Activated CD4-positive, CD25-positive, alpha-beta regulatory T cell treated with anti-CD3 and anti-CD28 coated beads, Interleukin-2, amount 50 U/mL, for 24 hours (primary cell): ENCODE measurements around the gene PM20D1.
"Not testable (repeated sequence)": the region's sequence is repeated elsewhere in the genome, so short reads cannot be mapped to it uniquely, and the experiment has no call there.

ENCODE experiments used
- ATAC-seq, 2 donors: fragments of 150-1000 bp; cut with Tn5 transposase; one replicate each; pipeline ENCODE4 v1.10.0; 2021; ENCODE audit warnings: mild to moderate bottlenecking in 1 of 2, moderate library complexity in 1 of 2

The PM20D1 gene

GRCh38 chr1:205849619-205850355 lies at the start of gene PM20D1:
TSS of gene PM20D1 (minus strand) at chr1:205850132. CDS start at chr1:205850072, 60 bp downstream.
- peak; percentile 98 to 99 for ATAC-seq

GRCh38 chr1:205896351-205896750 lies 46.4 kb upstream of the PM20D1 start:
- no peak for ATAC-seq

GRCh38 chr1:205894119-205894518 lies 44.2 kb upstream of the PM20D1 start:
- not testable (repeated sequence) for ATAC-seq

GRCh38 chr1:205892175-205892574 lies 42.2 kb upstream of the PM20D1 start:
- not testable (repeated sequence) for ATAC-seq

- not testable (repeated sequence) for ATAC-seq
Measured at GRCh38 chr1:205891481-205891880, 41.5 kb upstream of the PM20D1 start.

- not testable (repeated sequence) for ATAC-seq
Measured at GRCh38 chr1:205890631-205891030, 40.7 kb upstream of the PM20D1 start.

- not testable (repeated sequence) for ATAC-seq
Measured at GRCh38 chr1:205889706-205890105, 39.8 kb upstream of the PM20D1 start.

GRCh38 chr1:205889006-205889405 lies 39.1 kb upstream of the PM20D1 start:
- ATAC-seq, result not testable (repeated sequence)

- no peak for ATAC-seq
Measured at GRCh38 chr1:205883792-205884191, 33.9 kb upstream of the PM20D1 start.

- no peak for ATAC-seq
Measured at GRCh38 chr1:205880923-205881322, 31.0 kb upstream of the PM20D1 start.

GRCh38 chr1:205879974-205880373 lies 30.0 kb upstream of the PM20D1 start:
- no peak for ATAC-seq

- ATAC-seq, result no peak
Measured at GRCh38 chr1:205878026-205878425, 28.1 kb upstream of the PM20D1 start.

GRCh38 chr1:205873148-205873547 lies 23.2 kb upstream of the PM20D1 start:
- ATAC-seq, result not testable (repeated sequence)

- no peak for ATAC-seq
Measured at GRCh38 chr1:205870236-205870635, 20.3 kb upstream of the PM20D1 start.

GRCh38 chr1:205861540-205861939 lies 11.6 kb upstream of the PM20D1 start:
- no peak for ATAC-seq

GRCh38 chr1:205858141-205858961 lies 8.4 kb upstream of the PM20D1 start:
- ATAC-seq, result no peak

GRCh38 chr1:205857501-205857900 lies 7.6 kb upstream of the PM20D1 start:
- not testable (repeated sequence) for ATAC-seq

- ATAC-seq, result no peak
Measured at GRCh38 chr1:205856433-205856832, 6.5 kb upstream of the PM20D1 start.

GRCh38 chr1:205852969-205853368 lies 3.0 kb upstream of the PM20D1 start:
- ATAC-seq, result no peak

GRCh38 chr1:205851993-205852392 lies 2.1 kb upstream of the PM20D1 start:
- ATAC-seq, result no peak

- no peak for ATAC-seq
Measured at GRCh38 chr1:205843036-205843859, 6.7 kb downstream of the PM20D1 start.

GRCh38 chr1:205842229-205842628 lies 7.7 kb downstream of the PM20D1 start:
- no peak for ATAC-seq
